GM11168 (cell line): ENCODE results near the gene PON3.

ENCODE experiments used
- in situ Hi-C: fragments of 300-500 bp; cut with MboI; formaldehyde crosslinking; loops from one replicate; pipeline ENCODE4 v1.12.0; 2022; ENCODE audit warnings: low sequenced_read_pairs; ENCODE audit not compliant: unreplicated experiment

Gene PON3

GRCh38 chr7:95365151-95365550, 31.0 kb downstream of the PON3 start:
- in situ Hi-C loops = no loop called here

- in situ Hi-C loops = no loop called here
These were observed 38.6 kb downstream of the PON3 start for GRCh38 chr7:95357623-95358022.

- in situ Hi-C loops = no loop called here
These were observed 53.4 kb downstream of the PON3 start for GRCh38 chr7:95342642-95343307.

GRCh38 chr7:95342029-95342428, 54.1 kb downstream of the PON3 start:
- in situ Hi-C loops = no loop called here

- in situ Hi-C loops = no loop called here
These were observed 55.7 kb downstream of the PON3 start for GRCh38 chr7:95340491-95340890.

GRCh38 chr7:95338832-95339231, 57.3 kb downstream of the PON3 start:
- in situ Hi-C loops = no loop called here

GRCh38 chr7:95335093-95335492, 61.1 kb downstream of the PON3 start:
- in situ Hi-C loops = no loop called here

- in situ Hi-C loops = no loop called here
These were observed 61.7 kb downstream of the PON3 start for GRCh38 chr7:95334447-95334846.

GRCh38 chr7:95330961-95331337, 65.2 kb downstream of the PON3 start:
- in situ Hi-C loops = no loop called here

- in situ Hi-C loops = no loop called here
These were observed 65.8 kb downstream of the PON3 start for GRCh38 chr7:95330204-95330960.

GRCh38 chr7:95327356-95327755, 68.8 kb downstream of the PON3 start:
- in situ Hi-C loops = no loop called here

GRCh38 chr7:95324431-95324830, 71.7 kb downstream of the PON3 start, which contains the start of gene PON1:
TSS of gene PON1 (minus strand) at chr7:95324532. CDS start at chr7:95324475, 57 bp downstream.
- in situ Hi-C loops = no loop called here

- in situ Hi-C loops = no loop called here
These were observed 72.6 kb downstream of the PON3 start for GRCh38 chr7:95323410-95324129.

GRCh38 chr7:95322854-95323253, 73.3 kb downstream of the PON3 start:
- in situ Hi-C loops = no loop called here

GRCh38 chr7:95322396-95322795, 73.8 kb downstream of the PON3 start:
- in situ Hi-C loops = no loop called here

- in situ Hi-C loops = no loop called here
These were observed 74.5 kb downstream of the PON3 start for GRCh38 chr7:95321720-95322119.

- in situ Hi-C loops = no loop called here
These were observed 75.5 kb downstream of the PON3 start for GRCh38 chr7:95320651-95321050.

GRCh38 chr7:95319570-95319969, 76.6 kb downstream of the PON3 start:
- in situ Hi-C loops = no loop called here

GRCh38 chr7:95318501-95319100, 77.6 kb downstream of the PON3 start:
- in situ Hi-C loops = no loop called here

GRCh38 chr7:95317966-95318365, 78.2 kb downstream of the PON3 start:
- in situ Hi-C loops = no loop called here

GRCh38 chr7:95317546-95317945, 78.6 kb downstream of the PON3 start:
- in situ Hi-C loops = no loop called here
